ENCODE results near the gene PCDHB10.
A peak's percentile ranks its signal among the peaks of the same experiment; 100 is the strongest.
"Not testable (repeated sequence)": the region's sequence is repeated elsewhere in the genome, so short reads cannot be mapped to it uniquely, and the experiment has no call there.

PCDHB10 gene

GRCh38 chr5:141216035-141216434 is 23.9 kb downstream of the PCDHB10 start:
- not testable (repeated sequence) for H3K9me3 ChIP-seq (ENCODE audit: insufficient read depth, low read depth, low read length); H2AFZ ChIP-seq (ENCODE audit: low read length); H4K20me1 ChIP-seq (ENCODE audit: insufficient read depth, low read length, poor library complexity, severe bottlenecking); H3K27me3 ChIP-seq (ENCODE audit: insufficient read depth, low read length, poor library complexity, severe bottlenecking); H3K9ac ChIP-seq (ENCODE audit: low read depth, low read length, poor library complexity, severe bottlenecking); H3K4me3 ChIP-seq (ENCODE audit: low read length, poor library complexity, severe bottlenecking); H3K36me3 ChIP-seq (ENCODE audit: insufficient read depth, low read length); H3K79me2 ChIP-seq (ENCODE audit: insufficient read depth, low read length); H3K9me2 ChIP-seq (replicated peaks; ENCODE audit: low read depth, low read length); H3K4me2 ChIP-seq (ENCODE audit: low read depth, low read length, poor library complexity, severe bottlenecking); H3F3A ChIP-seq (ENCODE audit: low read depth); H3K4me1 ChIP-seq (ENCODE audit: insufficient read depth, low read length, poor library complexity, severe bottlenecking)

- Histone ChIP-seq H3K9ac (ENCODE audit: low read depth, low read length, poor library complexity, severe bottlenecking) (no peak within 1 kb of the TSS), H2AFZ (ENCODE audit: low read length) (peak within 1 kb of the TSS; percentile 68; the same call in 1 of the 2 replicates)
Measured at GRCh38 chr5:141223112-141223783, 31.1 kb downstream of the PCDHB10 start, which contains the start of gene PCDHB14. Gene PCDHB14, plus strand, starts transcription at chr5:141223343. Its CDS starts 163 bp downstream, at chr5:141223506.

GRCh38 chr5:141224844-141225243 is 32.7 kb downstream of the PCDHB10 start:
- H3K9me3 ChIP-seq (ENCODE audit: insufficient read depth, low read depth, low read length); H3F3A ChIP-seq (ENCODE audit: low read depth); H3K79me2 ChIP-seq (ENCODE audit: insufficient read depth, low read length): not testable (repeated sequence)

More at GRCh38 chr5:141223112-141223783, 31.1 kb downstream of the PCDHB10 start, which contains the start of gene PCDHB14:
- Histone ChIP-seq H3F3A (ENCODE audit: low read depth) (no peaks in the 10 kb centered on the region), H3K79me2 (ENCODE audit: insufficient read depth, low read length) (no peaks in the 10 kb centered on the region), H3K27me3 (ENCODE audit: insufficient read depth, low read length, poor library complexity, severe bottlenecking) (no peaks in the 10 kb centered on the region), H3K9me3 (ENCODE audit: insufficient read depth, low read depth, low read length) (no peaks in the 10 kb centered on the region), H3K9me2 (replicated peaks; ENCODE audit: low read depth, low read length) (no peaks in the 10 kb centered on the region), H3K4me2 (ENCODE audit: low read depth, low read length, poor library complexity, severe bottlenecking) (peak within 1 kb of the TSS; percentile 50), H3K4me3 (ENCODE audit: low read length, poor library complexity, severe bottlenecking) (peak within 1 kb of the TSS; percentile 50), H3K36me3 (ENCODE audit: insufficient read depth, low read length) (no peaks in the 10 kb centered on the region), H3K4me1 (ENCODE audit: insufficient read depth, low read length, poor library complexity, severe bottlenecking) (no peaks in the 10 kb centered on the region), H4K20me1 (ENCODE audit: insufficient read depth, low read length, poor library complexity, severe bottlenecking) (no peaks in the 10 kb centered on the region)
- no peak for TF ChIP-seq EZH2phosphoT487 (IDR thresholded peaks at IDR 0.05; ENCODE audit: borderline replicate concordance)
- peak; percentile 65 for TF ChIP-seq CTCF (conservative IDR thresholded peaks at IDR 0.05; ENCODE audit: low read length)

GRCh38 chr5:141225421-141225820 is 33.3 kb downstream of the PCDHB10 start:
- not testable (repeated sequence) for H3K9me3 ChIP-seq (ENCODE audit: insufficient read depth, low read depth, low read length); H3K27me3 ChIP-seq (ENCODE audit: insufficient read depth, low read length, poor library complexity, severe bottlenecking); H3K79me2 ChIP-seq (ENCODE audit: insufficient read depth, low read length); H3K4me3 ChIP-seq (ENCODE audit: low read length, poor library complexity, severe bottlenecking); H2AFZ ChIP-seq (ENCODE audit: low read length); H3K9ac ChIP-seq (ENCODE audit: low read depth, low read length, poor library complexity, severe bottlenecking); H3F3A ChIP-seq (ENCODE audit: low read depth); H3K9me2 ChIP-seq (replicated peaks; ENCODE audit: low read depth, low read length); H3K36me3 ChIP-seq (ENCODE audit: insufficient read depth, low read length); H3K4me1 ChIP-seq (ENCODE audit: insufficient read depth, low read length, poor library complexity, severe bottlenecking); H4K20me1 ChIP-seq (ENCODE audit: insufficient read depth, low read length, poor library complexity, severe bottlenecking); H3K4me2 ChIP-seq (ENCODE audit: low read depth, low read length, poor library complexity, severe bottlenecking)

More at GRCh38 chr5:141224844-141225243, 32.7 kb downstream of the PCDHB10 start:
- not testable (repeated sequence) for H3K4me2 ChIP-seq (ENCODE audit: low read depth, low read length, poor library complexity, severe bottlenecking); H3K4me3 ChIP-seq (ENCODE audit: low read length, poor library complexity, severe bottlenecking); H3K9me2 ChIP-seq (replicated peaks; ENCODE audit: low read depth, low read length); H4K20me1 ChIP-seq (ENCODE audit: insufficient read depth, low read length, poor library complexity, severe bottlenecking); H3K9ac ChIP-seq (ENCODE audit: low read depth, low read length, poor library complexity, severe bottlenecking); H3K4me1 ChIP-seq (ENCODE audit: insufficient read depth, low read length, poor library complexity, severe bottlenecking); H2AFZ ChIP-seq (ENCODE audit: low read length); H3K27me3 ChIP-seq (ENCODE audit: insufficient read depth, low read length, poor library complexity, severe bottlenecking); H3K36me3 ChIP-seq (ENCODE audit: insufficient read depth, low read length)
